ENCODE results near the gene ROBO2.

DNA sequence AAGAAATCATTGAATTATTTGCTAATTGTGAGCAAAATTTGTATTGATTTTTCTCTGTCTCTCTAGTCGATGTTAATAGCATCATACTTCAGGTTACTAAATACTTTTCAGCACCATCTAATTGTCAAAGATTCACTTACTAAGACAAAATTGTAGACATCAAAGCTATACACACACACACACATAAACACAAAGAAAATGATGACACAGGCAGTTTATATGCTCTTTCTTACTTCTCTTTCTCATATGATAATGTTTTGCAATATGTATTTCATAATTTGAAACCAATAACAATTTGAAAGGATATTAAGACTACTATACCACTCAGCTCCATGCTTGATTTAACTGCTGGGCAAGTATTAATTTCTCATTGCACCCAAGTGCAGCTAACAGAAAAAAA, 406.2 kb downstream of the ROBO2 start:
- TF ChIP-seq, protein P1, sequence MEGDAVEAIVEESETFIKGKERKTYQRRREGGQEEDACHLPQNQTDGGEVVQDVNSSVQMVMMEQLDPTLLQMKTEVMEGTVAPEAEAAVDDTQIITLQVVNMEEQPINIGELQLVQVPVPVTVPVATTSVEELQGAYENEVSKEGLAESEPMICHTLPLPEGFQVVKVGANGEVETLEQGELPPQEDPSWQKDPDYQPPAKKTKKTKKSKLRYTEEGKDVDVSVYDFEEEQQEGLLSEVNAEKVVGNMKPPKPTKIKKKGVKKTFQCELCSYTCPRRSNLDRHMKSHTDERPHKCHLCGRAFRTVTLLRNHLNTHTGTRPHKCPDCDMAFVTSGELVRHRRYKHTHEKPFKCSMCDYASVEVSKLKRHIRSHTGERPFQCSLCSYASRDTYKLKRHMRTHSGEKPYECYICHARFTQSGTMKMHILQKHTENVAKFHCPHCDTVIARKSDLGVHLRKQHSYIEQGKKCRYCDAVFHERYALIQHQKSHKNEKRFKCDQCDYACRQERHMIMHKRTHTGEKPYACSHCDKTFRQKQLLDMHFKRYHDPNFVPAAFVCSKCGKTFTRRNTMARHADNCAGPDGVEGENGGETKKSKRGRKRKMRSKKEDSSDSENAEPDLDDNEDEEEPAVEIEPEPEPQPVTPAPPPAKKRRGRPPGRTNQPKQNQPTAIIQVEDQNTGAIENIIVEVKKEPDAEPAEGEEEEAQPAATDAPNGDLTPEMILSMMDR (IDR thresholded peaks at IDR 0.05): no peak
- TF ChIP-seq POLR2AphosphoS5 (IDR thresholded peaks at IDR 0.05; ENCODE audit: insufficient read depth in 1 of 2, low read depth in 1 of 2) (no peak), POLR2A (IDR thresholded peaks at IDR 0.05) (no peak)

Measured in vagina (tissue), 2 donors.